SK-N-MC (cell line): ENCODE measurements around the gene RBM47.

Experiments used
- EZH2 ChIP-seq: fragments of 200-600 bp; sonication (generic); IDR thresholded peaks from one replicate; pipeline ENCODE4 v1.6.1; 2017; ENCODE audit warnings: antibody characterized with exemption
- POLR2AphosphoS5 ChIP-seq: IDR thresholded peaks from 2 replicates; pipeline ENCODE4 v1.6.1; 2012; ENCODE audit warnings: mild to moderate bottlenecking, low read depth, low read length, borderline replicate concordance

GRCh38 chr4:40555176-40555900 is 74.3 kb downstream of the RBM47 start:
- no peak for TF ChIP-seq EZH2
- TF ChIP-seq POLR2AphosphoS5, result no peak
